Measurements from ENCODE around the gene HPD. TPM values are rescaled to one million over a fixed set of nuclear protein-coding genes. Genes with fewer than 3 reads are reported as not detected.
"Not testable (repeated sequence)": the region's sequence is repeated elsewhere in the genome, so short reads cannot be mapped to it uniquely, and the experiment has no call there.

The HPD gene
- total RNA-seq, 1 experiment from 2014 or later: 0.39 TPM

DNA sequence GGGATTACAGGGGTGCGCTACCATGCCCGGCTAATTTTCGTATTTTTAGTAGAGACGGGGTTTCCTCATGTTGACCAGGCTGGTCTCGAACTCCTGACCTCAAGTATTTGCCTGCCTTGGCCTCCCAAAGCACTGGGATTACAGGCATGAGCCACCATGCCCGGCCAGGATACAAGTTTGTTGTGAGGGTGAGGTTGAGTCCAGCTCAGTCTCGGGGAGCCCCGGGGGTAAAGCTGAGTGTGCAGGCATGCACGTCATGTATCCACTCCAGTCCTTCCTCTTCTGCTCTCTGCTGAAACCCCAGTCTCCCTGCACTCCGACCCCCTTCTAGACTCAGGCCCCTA, 369 bp downstream of the HPD start (continued):
- TF ChIP-seq, protein P1, sequence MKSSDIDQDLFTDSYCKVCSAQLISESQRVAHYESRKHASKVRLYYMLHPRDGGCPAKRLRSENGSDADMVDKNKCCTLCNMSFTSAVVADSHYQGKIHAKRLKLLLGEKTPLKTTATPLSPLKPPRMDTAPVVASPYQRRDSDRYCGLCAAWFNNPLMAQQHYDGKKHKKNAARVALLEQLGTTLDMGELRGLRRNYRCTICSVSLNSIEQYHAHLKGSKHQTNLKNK (CRISPR knock-in tag; IDR thresholded peaks at IDR 0.05): no peak
- TF ChIP-seq EMX1 (CRISPR knock-in tag; IDR thresholded peaks at IDR 0.05) (no peak), ZBTB21 (CRISPR knock-in tag; IDR thresholded peaks at IDR 0.05; ENCODE audit: borderline replicate concordance) (no peak), MYBL2 (CRISPR knock-in tag; IDR thresholded peaks at IDR 0.05) (no peak), GRHL2 (CRISPR knock-in tag; IDR thresholded peaks at IDR 0.05; ENCODE audit: insufficient replicate concordance, severe bottlenecking) (no peak), GTF2I (CRISPR knock-in tag; conservative IDR thresholded peaks at IDR 0.05) (no peak)
- TF ChIP-seq, protein P2, sequence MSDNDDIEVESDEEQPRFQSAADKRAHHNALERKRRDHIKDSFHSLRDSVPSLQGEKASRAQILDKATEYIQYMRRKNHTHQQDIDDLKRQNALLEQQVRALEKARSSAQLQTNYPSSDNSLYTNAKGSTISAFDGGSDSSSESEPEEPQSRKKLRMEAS (CRISPR knock-in tag; IDR thresholded peaks at IDR 0.05): no peak

DNA sequence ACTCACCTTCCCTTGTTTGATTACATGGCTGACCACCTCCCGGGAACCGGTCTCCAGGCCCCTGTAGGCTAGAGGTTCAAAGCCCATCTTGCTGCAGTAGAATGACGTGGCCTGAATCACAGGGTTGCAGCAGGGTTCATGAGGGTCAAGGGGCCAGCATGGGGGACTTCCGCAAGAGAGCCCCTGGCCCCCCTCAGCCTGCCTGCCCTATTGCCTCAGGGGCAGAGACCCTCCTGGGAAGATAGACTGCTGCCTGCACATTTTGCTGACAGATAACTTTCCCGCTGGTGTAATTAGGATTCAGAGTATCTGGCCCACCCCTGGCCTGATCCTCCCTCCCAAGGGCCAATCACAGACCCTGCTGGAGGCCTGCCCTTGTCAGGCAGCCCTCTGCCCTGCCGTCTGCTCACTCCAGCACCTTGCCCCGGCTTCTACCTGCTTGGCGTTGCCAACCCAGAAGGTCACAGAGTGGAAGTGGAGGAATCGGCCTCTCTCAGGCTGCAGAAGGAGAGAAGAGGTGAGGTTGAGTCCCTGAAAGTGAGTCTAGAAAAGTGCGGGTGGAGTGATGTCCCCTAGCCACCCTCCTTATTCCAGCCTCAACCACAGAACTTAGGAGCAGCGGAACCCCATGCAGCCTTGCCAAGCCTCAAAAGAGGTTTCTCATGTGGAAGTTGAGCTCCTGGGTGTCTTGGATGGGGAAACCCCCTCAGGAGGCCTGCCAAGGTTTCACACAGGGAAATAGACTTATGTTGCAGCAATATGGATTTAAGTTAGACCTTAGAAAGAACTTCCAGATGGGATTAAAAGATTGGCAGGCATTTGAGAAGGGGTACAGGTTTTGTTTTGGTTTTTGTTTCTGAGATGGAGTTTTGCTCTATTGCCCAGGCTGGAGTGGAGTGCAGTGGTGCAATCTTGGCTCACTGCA, 1.1 kb downstream of the HPD start:
- DNase-seq (ENCODE audit: low spot score): no peak
- no peaks in the 10 kb centered on the region for H3K27me3 Mint-ChIP-seq (ENCODE audit: low read depth)
- TF ChIP-seq TCF7 (CRISPR knock-in tag; IDR thresholded peaks at IDR 0.05; ENCODE audit: low read depth) (no peak), GABPB1 (CRISPR knock-in tag; IDR thresholded peaks at IDR 0.05) (peak; percentile 89)
- TF ChIP-seq, protein P3, sequence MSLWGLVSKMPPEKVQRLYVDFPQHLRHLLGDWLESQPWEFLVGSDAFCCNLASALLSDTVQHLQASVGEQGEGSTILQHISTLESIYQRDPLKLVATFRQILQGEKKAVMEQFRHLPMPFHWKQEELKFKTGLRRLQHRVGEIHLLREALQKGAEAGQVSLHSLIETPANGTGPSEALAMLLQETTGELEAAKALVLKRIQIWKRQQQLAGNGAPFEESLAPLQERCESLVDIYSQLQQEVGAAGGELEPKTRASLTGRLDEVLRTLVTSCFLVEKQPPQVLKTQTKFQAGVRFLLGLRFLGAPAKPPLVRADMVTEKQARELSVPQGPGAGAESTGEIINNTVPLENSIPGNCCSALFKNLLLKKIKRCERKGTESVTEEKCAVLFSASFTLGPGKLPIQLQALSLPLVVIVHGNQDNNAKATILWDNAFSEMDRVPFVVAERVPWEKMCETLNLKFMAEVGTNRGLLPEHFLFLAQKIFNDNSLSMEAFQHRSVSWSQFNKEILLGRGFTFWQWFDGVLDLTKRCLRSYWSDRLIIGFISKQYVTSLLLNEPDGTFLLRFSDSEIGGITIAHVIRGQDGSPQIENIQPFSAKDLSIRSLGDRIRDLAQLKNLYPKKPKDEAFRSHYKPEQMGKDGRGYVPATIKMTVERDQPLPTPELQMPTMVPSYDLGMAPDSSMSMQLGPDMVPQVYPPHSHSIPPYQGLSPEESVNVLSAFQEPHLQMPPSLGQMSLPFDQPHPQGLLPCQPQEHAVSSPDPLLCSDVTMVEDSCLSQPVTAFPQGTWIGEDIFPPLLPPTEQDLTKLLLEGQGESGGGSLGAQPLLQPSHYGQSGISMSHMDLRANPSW (CRISPR knock-in tag; conservative IDR thresholded peaks at IDR 0.05; ENCODE audit: low read depth): no peak
- no peaks in the 10 kb centered on the region for H3K36me3 Mint-ChIP-seq
- H3K27ac Mint-ChIP-seq: 0 out of 2 replicates have a peak overlapping the region, but pooled peaks have one; percentile 15
- ChIA-PET CTCF (interaction anchor here (1.4 to 1.8 kb wide), 2 partner anchors 46 to 63 kb away, joined by 4 to 6 read pairs; no protein-coding TSS in a partner anchor), POLR2A (no interaction called here)
- no peak overlapping the region for H3K4me3 Mint-ChIP-seq
- H3K4me1 Mint-ChIP-seq: peaks cover 15% of the 10 kb centered on the region
- peak; percentile 34 for ATAC-seq
- no peaks in the 10 kb centered on the region for H3K9me3 Mint-ChIP-seq

DNA sequence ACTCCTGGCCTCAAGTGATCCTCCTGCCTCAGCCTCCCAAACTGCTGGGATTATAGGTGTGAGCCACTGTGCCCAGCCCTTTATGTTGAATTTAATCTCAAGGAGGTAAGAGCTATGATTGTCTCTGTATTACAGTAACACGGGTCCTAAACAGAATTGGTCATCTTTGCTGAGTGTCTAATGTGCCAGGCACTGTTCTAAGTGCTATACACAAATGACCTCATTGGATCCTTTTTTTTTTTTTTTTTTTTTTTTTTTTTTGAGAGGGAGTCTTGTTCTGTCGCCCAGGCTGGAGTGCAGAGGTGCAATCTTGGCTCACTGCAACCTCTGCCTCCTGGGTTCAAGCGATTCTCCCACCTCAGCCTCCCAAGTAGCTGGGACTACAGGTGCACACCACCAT, 6.3 kb downstream of the HPD start:
- POLR2A ChIA-PET; H3K27me3 Mint-ChIP-seq (ENCODE audit: low read depth); H3K9me3 Mint-ChIP-seq; CTCF ChIA-PET; H3K4me3 Mint-ChIP-seq; DNase-seq (ENCODE audit: low spot score); H3K36me3 Mint-ChIP-seq; H3K4me1 Mint-ChIP-seq; ATAC-seq; H3K27ac Mint-ChIP-seq: not testable (repeated sequence)

DNA sequence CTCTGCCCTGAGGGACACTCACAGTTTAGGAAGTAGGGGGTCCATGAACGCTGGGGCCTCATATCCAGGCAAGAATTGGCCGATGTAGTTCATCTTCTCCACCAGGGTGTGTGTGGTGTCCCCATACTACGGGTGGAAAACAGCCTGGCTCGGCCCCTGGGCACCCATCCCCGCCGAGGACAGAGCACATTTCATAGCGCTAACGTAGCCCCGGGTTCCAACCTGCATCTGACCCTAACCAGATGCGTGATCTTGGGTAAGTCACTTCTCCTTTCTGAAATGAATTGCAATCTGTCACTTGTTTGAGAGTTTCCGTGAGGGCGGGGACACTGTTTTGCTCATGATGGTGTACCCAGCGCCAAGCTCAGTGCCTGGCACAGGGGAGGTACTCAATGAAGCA, 9.0 kb downstream of the HPD start:
- ChIA-PET CTCF (interaction anchor here (1.2 kb wide), 1 partner anchor 69 kb away, joined by 4 read pairs; the partner anchor contains the start of gene CFAP251), POLR2A (no interaction called here)
- Mint-ChIP-seq H3K36me3 (no peaks in the 10 kb centered on the region), H3K4me1 (no peaks in the 10 kb centered on the region), H3K27ac (no peak overlapping the region), H3K4me3 (no peak overlapping the region), H3K27me3 (ENCODE audit: low read depth) (peaks cover 3% of the 10 kb centered on the region), H3K9me3 (no peaks in the 10 kb centered on the region)
- peak; percentile 60; the same call in 1 of the 2 replicates for ATAC-seq
- no peak for DNase-seq (ENCODE audit: low spot score)
- TF ChIP-seq, protein P4, sequence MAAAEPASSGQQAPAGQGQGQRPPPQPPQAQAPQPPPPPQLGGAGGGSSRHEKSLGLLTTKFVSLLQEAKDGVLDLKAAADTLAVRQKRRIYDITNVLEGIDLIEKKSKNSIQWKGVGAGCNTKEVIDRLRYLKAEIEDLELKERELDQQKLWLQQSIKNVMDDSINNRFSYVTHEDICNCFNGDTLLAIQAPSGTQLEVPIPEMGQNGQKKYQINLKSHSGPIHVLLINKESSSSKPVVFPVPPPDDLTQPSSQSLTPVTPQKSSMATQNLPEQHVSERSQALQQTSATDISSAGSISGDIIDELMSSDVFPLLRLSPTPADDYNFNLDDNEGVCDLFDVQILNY (CRISPR knock-in tag; IDR thresholded peaks at IDR 0.05): no peak
- TF ChIP-seq CREM (CRISPR knock-in tag; IDR thresholded peaks at IDR 0.05) (no peak), ETV6 (CRISPR knock-in tag; IDR thresholded peaks at IDR 0.05) (no peak), SOX15 (CRISPR knock-in tag; IDR thresholded peaks at IDR 0.05) (no peak), NFATC4 (CRISPR knock-in tag; IDR thresholded peaks at IDR 0.05) (no peak), SMAD4 (CRISPR knock-in tag; IDR thresholded peaks at IDR 0.05) (no peak), FOXJ3 (CRISPR knock-in tag; IDR thresholded peaks at IDR 0.05; ENCODE audit: borderline replicate concordance) (no peak), TP53 (CRISPR knock-in tag; IDR thresholded peaks at IDR 0.05) (no peak), NFE2L1 (CRISPR knock-in tag; IDR thresholded peaks at IDR 0.05) (no peak), ELF4 (CRISPR knock-in tag; IDR thresholded peaks at IDR 0.05; ENCODE audit: low read depth) (no peak)
- TF ChIP-seq, protein P5, sequence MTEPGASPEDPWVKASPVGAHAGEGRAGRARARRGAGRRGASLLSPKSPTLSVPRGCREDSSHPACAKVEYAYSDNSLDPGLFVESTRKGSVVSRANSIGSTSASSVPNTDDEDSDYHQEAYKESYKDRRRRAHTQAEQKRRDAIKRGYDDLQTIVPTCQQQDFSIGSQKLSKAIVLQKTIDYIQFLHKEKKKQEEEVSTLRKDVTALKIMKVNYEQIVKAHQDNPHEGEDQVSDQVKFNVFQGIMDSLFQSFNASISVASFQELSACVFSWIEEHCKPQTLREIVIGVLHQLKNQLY (CRISPR knock-in tag; IDR thresholded peaks at IDR 0.05): no peak
- TF ChIP-seq, protein P6, sequence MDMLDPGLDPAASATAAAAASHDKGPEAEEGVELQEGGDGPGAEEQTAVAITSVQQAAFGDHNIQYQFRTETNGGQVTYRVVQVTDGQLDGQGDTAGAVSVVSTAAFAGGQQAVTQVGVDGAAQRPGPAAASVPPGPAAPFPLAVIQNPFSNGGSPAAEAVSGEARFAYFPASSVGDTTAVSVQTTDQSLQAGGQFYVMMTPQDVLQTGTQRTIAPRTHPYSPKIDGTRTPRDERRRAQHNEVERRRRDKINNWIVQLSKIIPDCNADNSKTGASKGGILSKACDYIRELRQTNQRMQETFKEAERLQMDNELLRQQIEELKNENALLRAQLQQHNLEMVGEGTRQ (CRISPR knock-in tag; IDR thresholded peaks at IDR 0.05): no peak
- TF ChIP-seq, protein P7, sequence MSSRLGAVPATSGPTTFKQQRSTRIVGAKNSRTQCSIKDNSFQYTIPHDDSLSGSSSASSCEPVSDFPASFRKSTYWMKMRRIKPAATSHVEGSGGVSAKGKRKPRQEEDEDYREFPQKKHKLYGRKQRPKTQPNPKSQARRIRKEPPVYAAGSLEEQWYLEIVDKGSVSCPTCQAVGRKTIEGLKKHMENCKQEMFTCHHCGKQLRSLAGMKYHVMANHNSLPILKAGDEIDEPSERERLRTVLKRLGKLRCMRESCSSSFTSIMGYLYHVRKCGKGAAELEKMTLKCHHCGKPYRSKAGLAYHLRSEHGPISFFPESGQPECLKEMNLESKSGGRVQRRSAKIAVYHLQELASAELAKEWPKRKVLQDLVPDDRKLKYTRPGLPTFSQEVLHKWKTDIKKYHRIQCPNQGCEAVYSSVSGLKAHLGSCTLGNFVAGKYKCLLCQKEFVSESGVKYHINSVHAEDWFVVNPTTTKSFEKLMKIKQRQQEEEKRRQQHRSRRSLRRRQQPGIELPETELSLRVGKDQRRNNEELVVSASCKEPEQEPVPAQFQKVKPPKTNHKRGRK (CRISPR knock-in tag; IDR thresholded peaks at IDR 0.05; ENCODE audit: borderline replicate concordance): no peak
